Activated gamma-delta T cell treated with Interleukin-2 at 50 U/mL for 16 hours (primary cell): Measurements from ENCODE around the gene HOXA7.

Source experiments
- DNase-seq: peaks from one replicate; pipeline ENCODE4 v3.0.0-alpha.2; 2020

Gene HOXA7

DNA sequence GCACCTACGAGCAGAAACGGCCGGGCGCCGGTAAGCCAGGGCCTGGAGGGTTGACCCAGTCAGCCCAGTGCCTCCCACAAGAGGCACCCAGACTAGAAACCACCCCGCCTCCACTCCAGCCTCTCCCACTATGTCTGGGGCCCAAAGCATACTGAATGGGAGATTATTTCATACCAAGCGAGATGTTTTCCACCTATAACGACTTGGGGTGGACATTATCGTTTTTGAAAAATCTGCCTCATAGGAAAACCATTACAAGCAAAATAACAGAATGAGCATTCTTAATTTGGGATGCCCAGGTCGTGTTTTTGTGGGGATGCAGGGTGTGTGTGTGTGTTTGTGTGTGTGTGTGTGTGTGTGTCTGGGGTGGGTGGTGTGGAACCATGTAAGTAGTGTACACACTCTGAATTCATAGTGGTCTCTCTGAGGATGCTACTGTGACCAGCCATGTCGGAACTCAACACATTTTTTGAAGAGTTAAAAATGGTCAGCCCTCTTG is 10.5 kb downstream of the HOXA7 start:
- DNase-seq = no peak

DNA sequence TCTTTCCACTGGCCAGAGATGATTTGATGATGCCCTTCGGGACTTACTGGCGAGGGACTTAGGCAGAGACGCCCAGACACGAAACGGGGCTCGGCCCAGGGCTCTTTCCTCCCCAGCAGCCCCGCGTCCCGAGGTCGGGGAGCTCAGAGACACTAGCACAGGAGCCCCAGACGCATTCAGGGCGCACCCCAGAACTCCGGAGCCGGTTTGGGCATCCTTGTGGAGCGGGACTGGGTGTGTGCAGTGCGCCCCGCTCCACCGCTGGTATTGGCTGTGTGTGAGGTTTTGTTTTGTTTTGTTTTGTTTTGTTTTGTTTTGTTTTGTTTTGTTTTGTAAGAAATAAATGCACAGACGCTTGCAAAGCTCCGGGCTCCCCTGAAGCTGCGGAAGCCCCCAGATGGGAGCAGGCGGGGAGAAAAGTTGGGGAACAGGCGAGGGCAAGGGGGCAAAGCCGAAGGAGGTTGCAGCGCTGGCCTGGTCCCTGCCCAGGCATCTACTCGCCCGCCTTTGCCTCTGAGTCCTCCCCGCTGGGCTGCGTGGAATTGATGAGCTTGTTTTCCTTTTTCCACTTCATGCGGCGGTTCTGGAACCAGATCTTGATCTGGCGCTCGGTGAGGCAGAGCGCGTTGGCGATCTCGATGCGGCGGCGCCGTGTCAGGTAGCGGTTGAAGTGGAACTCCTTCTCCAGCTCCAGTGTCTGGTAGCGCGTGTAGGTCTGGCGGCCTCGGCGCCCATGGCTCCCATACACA is 11.1 kb downstream of the HOXA7 start:
- DNase-seq = no peak

DNA sequence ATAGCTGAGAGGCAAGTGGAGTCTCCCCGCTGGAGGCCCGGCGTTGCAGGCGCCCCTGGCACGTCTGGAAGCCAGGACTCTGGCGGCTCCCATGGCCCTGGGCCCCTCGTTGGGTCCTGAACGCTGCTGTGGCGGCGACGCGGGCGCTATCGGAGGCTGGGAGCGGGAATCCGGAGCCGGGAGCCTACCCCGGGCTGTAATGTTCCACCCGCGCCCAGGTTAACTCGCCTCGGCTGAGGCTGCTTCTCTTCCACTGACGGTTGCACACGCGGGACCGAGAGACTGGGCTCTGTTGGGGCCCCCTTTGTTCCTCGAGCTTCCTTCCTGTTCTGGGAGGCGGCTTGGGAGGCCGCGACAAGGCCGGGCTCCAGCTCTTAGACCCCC is 11.7 kb downstream of the HOXA7 start:
- DNase-seq = no peak

DNA sequence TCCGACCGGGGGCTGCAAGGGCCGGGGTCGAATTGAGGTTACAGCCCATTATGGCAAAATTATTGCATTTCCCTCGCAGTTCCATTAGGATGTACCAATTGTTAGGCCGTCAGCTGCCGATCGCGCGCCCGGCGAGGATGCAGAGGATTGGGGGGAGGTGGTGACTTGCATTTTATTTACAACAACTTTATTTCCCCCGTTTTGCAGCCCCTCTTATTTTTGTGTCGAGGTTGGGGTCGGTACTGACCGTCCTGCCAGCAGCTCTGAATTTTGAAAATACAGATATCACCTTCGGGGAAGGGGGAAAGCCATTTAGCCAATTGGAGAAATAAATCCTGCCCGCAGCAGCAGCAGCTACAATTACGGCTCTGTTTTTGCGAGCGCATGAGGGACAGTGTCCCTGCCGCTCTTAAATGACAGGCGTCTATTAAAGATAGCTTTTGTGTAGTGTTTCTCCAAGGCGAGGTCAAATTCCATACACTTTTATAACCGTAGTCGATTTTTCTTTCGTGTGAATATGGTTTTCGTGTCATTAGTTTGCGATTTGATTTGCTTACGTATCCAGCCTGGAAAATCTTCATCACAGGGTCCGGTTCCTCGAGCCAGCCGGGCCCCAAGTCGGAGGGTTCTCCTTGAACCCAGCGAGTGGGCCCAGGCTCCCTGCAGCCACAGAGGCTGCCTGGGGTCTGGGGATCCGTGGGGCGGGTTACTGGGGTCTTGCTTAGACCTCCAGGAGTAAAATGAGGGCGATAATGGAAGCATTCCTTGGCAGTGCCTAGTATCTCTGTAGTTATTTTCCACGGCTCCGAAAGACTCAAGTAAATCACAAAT is 12.3 kb downstream of the HOXA7 start:
- no peak for DNase-seq

DNA sequence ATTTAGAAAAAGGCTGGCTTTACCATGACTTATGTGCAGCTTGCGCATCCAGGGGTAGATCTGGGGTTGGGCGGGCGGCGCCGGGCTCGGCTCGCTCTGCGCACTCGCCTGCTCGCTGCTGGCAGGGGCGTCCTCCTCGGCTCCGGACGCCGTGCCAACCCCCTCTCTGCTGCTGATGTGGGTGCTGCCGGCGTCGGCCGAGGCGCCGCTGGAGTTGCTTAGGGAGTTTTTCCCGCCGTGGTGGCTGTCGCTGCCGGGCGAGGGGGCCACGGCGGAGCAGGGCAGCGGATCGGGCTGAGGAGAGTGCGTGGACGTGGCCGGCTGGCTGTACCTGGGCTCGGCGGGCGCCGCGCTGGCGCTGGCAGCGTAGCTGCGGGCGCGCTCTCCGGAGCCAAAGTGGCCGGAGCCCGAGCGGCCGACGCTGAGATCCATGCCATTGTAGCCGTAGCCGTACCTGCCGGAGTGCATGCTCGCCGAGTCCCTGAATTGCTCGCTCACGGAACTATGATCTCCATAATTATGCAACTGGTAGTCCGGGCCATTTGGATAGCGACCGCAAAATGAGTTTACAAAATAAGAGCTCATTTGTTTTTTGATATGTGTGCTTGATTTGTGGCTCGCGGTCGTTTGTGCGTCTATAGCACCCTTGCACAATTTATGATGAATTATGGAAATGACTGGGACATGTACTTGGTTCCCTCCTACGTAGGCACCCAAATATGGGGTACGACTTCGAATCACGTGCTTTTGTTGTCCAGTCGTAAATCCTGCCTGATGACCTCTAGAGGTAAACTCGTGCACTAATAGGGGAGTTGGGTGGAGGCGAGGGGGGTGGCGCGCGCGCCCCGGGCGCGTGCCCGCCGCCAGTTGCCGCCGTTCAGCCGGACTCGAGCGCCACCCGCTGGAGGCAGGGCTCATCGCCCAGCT is 13.2 kb downstream of the HOXA7 start, which contains the start of gene HOXA5:
Gene HOXA5, minus strand, starts transcription at position 659 of the 927 bp plus-strand sequence. Its CDS starts 74 bp downstream, at position 585.
- no peak for DNase-seq

DNA sequence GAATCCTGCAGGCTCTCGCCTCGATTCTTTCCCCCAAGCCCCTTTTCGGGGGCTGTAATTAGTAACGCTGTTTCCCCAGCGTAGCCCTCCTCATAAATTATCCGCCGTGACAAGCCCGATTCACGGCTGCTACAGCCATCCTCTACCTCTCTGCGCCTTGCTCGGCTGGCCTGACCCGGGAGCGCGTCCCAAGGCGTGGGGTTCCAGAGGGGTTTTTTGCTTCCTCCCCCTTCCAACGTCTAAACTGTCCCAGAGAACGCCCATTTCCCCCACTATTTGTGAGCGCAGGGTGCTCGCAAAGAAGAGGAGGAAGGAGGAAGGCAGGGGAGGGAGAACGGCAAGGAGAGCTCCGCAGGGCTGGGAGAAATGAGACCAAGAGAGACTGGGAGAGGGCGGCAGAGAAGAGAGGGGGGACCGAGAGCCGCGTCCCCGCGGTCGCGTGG is 13.9 kb downstream of the HOXA7 start:
- DNase-seq = no peak

DNA sequence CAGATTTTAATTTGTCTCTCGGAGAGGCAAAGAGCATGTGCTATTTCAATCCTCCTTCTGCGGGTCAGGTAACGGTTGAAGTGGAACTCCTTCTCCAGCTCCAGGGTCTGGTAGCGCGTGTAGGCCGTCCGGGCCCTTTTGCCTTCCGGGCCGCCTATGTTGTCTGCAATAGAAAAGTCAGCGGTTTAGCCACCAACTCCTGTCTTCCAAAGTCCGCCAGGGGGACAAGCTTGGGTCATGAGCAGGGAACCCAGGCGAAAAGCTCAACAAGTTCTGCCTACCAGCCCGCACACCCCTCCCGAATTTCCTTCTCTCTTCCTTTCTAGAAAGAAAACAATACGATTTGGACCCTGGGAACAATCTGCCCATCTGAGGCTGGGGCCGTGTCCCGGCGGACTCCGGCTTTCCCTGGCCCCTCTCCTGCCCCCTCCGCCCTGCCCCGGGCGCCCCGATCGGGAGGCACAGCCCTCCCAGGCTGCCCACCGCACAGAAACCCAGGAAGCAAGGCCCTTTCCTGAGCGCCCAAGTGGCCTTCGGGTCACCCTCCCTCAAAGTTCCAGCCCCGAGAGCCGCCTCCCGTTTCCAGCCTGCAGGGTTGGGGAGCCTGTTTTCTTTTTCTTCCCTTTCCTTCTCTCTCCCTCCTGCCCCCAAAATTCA is 14.4 kb downstream of the HOXA7 start:
- no peak for DNase-seq

DNA sequence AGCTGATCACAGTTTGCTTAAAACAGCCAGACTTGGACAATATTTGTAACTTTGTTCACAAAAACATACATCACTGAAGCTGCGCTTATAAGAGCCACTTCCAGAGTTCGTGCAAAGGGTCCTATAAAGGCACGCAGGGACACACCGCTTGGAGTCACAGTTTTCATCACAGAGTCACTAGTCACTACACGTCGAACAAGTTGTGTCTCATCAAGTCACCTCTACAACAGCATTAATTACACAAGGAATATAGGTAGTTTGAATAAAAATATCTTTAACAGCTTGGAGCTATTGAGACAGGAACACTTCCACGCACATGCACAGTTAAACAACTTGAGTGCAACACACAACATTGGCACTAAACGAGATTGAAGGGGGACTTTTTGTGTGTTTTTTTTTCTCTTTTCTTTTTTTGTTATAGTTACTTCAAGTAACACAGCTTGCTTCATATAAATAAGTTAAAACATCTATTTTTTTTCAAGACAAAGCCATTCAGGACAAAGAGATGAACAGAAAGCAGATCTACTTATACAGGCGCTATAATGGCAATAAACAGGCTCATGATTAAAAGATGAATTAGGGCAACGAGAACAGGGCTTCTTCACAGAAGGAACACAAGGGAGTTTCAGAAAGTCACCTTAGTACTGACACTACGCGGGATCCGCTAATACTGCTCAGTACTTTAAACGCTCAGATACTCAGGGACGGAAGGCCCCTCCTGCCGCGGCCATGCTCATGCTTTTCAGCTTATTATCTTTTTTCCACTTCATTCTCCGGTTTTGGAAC is 15.1 kb downstream of the HOXA7 start:
- DNase-seq = no peak

DNA sequence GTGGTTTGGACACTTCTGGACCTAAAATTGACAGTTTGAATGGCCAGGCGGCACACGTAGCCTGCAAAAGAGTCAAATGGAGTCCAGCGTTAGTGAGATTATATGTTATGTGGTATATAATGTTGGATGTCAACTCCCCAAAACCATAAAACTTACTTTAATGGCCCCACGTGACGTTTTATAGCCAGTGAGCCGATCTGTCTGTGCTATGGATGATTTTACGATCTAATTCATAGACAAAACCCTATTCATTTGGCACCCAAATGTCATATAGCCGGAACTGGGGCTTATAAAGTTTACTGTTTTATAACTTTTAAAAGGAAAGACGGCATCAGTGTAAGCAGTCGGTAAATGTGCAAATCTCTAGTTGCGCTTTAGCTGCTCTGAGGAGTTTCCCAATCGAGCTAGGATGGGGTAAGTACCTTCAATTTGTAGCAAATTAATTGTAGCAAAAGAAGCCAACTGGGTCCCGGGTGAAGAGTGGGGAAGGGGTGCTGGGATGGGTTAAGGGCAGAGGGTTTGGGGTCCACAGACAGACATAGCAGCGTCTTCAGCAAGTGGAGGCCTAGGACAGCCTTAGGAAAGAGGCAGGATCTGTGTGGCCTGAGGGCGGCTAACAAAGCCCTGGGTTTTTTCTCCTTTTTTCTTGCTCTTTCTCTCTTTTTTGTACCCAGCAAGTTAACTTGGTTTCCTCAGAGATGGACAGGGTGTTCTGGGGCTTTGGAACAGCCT is 16.2 kb downstream of the HOXA7 start:
- DNase-seq = no peak

DNA sequence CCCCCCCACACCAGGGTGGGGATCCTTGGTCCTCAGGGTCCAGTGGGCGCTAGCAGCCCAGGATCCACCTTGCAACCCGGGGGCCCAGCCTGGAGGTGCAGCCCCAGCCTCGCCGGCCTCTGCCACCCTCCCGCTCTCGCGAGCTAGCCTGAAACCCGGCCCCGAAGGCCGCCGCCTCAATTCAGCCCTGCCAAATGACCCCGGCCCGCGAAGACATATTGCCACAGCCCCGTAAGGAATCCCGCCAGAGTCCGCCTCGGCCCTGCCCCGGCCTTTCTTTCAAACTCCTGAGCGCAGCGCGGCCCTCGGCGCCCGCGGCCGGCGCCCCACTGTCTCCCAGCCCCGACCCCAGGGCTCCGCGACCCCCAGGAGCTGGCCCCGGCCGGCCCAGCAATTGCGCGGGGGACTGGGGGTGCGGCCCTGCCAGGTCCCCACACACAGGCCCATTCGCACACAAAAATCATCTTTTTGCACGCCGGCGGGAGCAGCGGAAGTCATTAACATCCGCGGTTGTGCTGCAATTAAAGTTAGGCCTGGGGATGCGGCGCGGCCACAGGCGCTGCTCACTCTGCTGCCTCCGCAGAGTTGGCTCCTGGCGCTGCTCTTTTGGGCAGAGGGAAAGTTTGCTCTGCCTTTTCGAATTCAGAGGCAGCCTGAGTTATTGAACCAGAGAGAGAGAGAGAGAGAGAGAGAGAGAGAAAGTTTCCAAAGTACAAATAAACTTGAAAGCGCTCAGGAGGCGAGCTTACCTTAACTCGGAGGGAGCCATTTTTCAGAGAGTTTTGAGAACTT is 16.9 kb downstream of the HOXA7 start:
- DNase-seq = no peak

DNA sequence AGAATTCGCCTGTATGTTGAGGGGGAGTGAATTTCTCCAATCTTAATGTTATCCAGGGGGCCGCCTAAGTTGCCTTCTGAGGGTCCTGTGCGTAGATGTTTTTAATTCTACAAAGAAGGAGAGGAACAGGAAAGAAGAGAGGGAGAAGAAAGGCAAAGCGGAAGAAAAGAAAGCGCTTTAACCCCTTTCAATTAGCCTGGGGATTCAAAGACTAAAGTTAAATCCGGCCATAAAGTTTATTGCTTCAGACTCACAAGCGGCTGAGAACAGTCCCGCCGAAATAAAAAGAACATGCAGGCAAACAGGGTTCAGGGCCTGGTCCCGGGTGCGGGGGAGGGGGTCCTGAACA is 17.5 kb downstream of the HOXA7 start:
- DNase-seq = no peak

DNA sequence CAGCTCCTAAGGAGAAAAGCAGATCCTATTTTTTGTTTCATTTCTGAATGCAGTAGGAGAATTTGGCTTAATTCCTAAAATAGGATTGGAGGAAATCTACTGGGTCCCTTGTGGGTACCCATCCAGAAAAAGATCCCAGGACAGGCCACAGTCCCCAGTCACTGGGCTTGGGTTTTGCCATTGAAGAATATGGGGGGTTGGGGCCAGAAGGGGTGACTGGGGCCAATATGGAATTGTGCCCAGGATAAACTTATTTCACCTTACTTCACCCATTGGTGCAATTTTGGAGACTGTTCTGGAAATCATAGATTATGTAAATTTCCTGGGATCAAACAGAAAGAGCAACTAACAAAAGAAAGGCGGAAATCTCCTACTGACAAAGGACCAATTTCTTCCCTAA is 18.0 kb downstream of the HOXA7 start:
- no peak for DNase-seq

DNA sequence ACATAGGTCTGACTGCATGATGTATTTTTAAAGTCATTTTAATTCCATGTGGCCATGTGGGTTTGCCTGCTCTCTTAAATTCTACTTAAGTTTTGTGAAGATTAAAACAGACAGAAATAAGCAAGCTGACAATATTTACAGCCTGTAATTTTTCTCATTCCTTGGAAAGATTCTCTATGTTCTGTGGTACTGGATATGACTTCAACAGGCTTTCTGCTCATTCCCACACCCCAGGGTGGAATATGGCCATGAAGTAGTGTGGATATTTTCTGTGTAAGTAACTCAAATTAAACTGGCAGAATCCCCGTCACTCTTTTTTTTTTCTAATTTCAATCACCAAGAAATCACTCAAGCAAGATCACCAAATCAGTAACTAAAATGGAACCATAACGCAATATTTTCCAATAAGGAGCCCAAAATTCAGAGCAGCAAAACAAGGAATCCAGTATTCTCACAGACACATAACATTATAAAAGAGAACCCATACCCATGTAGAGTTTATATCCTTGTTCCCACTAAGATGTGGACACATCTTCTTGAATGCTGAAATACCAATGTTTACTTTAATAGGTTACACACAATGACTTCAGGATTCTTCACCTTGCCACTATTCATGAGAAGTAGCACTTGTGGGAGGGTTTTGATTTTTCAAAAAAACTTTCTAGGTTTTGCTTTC is 18.7 kb downstream of the HOXA7 start:
- DNase-seq = no peak

DNA sequence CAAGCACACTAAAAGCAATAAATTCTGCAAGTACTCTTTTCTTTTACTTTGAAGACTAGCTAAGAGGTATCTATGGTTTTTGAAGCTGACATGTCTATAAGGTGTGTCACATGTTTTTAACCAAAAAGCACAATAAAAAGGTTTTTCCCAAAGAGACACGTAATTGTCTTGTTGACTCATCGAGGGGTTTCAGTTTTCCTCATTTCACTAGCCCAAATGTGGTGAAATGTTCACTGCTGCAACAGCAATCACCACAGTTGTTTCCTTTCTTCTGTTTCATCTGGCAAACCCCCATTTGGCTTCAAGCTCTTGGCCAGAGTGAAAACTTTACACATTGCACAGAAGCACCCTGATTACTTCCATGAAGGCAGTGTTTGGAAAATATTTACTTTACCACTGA is 22.1 kb downstream of the HOXA7 start:
- no peak for DNase-seq

DNA sequence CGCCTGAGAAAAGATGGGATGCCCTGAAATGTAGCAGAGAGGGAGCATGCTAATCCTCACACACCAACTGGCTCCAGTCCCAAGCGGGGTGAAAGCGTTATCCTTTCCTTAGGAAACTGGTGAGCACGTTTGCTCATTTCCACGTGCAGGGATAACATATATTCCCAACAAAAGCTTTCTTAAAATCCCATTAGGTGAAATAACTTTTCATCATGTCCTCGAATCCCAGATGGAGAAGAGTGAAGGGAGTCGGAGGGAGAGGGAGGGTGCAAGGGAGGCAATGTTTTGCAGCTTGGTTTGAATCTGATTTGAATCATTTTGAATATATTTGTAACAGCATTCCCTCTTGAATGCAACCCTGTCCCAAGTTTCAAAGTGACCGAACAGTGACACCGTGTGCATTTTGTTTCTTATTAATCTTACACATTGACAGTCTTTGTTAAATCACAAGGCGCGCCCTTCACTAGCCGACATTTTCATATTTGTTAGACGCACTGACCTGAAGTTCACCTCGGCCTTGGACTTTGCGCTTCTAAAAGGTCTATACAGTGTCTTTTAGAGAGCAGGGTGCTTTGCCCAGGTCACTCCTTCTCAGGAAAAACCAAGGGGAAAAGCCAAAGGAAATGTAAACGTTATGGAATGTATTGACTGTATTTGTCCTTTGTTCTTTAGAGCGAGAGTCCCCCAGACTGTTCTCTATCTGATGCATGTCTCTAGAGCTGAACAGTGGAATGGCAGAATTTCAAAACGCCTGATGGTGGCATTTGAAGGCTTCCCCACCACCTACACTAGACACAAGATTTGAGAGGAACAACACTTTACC is 22.9 kb downstream of the HOXA7 start:
- DNase-seq = no peak

DNA sequence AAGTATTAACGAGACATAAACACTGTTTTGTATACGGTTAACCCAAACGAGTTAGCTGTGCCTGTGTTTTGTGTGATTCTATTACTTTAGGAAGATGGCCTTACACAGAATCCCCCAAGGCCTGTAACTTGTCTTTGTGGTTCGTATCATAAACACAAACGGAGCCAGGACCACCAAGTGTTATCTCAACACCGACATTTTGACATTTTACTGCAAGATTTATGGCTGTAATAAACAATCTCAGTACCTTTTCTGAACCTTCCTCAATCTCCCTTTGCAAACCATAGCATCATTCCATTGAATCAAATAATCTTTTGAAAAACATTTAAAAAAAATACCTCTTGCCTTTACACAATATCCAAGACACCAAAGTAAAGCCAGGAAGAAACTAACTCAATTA is 23.5 kb downstream of the HOXA7 start:
- DNase-seq = no peak

DNA sequence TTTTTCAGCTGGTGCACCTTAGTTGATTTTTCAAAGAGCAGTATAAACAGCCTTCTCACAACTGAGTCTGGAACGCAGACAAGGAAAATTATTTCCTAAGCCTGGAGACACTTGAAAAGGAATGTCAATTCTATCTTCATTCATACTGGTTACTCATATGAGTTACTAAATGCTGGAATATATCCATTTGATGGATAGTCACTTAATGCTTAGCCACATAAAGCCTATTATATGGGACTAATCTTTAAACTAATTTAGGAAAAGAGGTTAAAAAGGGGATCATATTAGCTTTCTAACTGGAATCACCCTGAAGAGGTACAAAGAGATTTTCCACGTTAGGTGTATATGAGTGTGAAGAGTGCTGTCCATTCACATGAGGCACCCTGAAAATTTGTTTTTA is 24.3 kb downstream of the HOXA7 start:
- no peak for DNase-seq

DNA sequence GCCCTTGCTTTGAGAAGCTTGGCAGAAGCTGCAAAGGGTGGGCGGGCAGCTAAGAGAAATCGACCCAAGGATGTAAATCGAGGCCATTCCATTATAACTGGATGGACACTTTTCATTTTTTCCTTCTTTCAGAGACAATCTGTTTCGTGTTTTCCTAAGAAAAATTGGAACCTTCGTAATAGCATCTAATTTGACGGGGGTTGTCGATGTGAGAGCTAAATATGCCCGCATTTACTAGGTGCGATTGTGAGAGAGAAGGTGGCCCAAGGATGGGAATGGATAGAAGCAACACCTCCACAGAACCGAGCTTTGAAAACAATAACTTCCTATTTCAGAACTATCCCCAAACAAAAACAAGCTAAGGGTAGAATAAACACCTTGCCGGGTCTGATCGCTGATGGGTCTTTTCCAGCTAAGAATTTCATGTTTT is 25.1 kb downstream of the HOXA7 start:
- DNase-seq = no peak
